Mesenchymal stem cell (in vitro differentiated cells and primary cell): Measurements from ENCODE around the gene AGGF1.
"Not testable (repeated sequence)": the region's sequence is repeated elsewhere in the genome, so short reads cannot be mapped to it uniquely, and the experiment has no call there.

ENCODE experiments used
- DNase-seq: peaks from one replicate; pipeline ENCODE4 v3.0.0-alpha.2; 2013
- H2AFZ ChIP-seq: one replicate; pipeline ENCODE4 v1.6.1; 2013; ENCODE audit warnings: low read depth, mild to moderate bottlenecking, control low read depth, inconsistent platforms, low read length, moderate library complexity
- H2AK5ac ChIP-seq: 2 replicates; pipeline ENCODE4 v1.6.1; 2013; ENCODE audit warnings: low read length, moderate library complexity, mild to moderate bottlenecking, inconsistent platforms; ENCODE audit not compliant: severe bottlenecking
- H2BK120ac ChIP-seq: one replicate; pipeline ENCODE4 v1.6.1; 2013; ENCODE audit warnings: low read depth, mild to moderate bottlenecking, inconsistent platforms, low read length, moderate library complexity
- H2BK12ac ChIP-seq, 2 experiments: one replicate each; pipeline ENCODE4 v1.6.1; 2013; ENCODE audit warnings: inconsistent platforms in 2 of 2, low read length in 2 of 2, mild to moderate bottlenecking in 2 of 2, moderate library complexity in 2 of 2, control low read depth in 1 of 2
- H2BK15ac ChIP-seq: one replicate; pipeline ENCODE4 v1.6.1; 2013; ENCODE audit warnings: mild to moderate bottlenecking, low read depth, inconsistent platforms; ENCODE audit not compliant: poor library complexity, severe bottlenecking
- H2BK5ac ChIP-seq: 2 replicates; pipeline ENCODE4 v1.6.1; 2013; ENCODE audit warnings: low read depth, mild to moderate bottlenecking, low read length, control low read depth, inconsistent platforms; ENCODE audit not compliant: poor library complexity, severe bottlenecking
- H3K14ac ChIP-seq, 2 experiments: one replicate each; pipeline ENCODE4 v1.6.1; 2013; ENCODE audit warnings: inconsistent platforms in 2 of 2, low read length in 2 of 2, control low read depth in 1 of 2, mild to moderate bottlenecking in 1 of 2, moderate library complexity in 1 of 2
- H3K18ac ChIP-seq, 2 experiments: one replicate each; pipeline ENCODE4 v1.6.1; 2013; ENCODE audit warnings: inconsistent platforms in 2 of 2, low read length in 2 of 2, control low read depth in 1 of 2, low read depth in 1 of 2, mild to moderate bottlenecking in 1 of 2
- H3K23ac ChIP-seq, 2 experiments: one replicate each; pipeline ENCODE4 v1.6.1; 2013; ENCODE audit warnings: inconsistent platforms in 2 of 2, low read length in 2 of 2, mild to moderate bottlenecking in 2 of 2, moderate library complexity in 2 of 2, control low read depth in 1 of 2
- H3K27ac ChIP-seq: 2 replicates; pipeline ENCODE4 v1.5.1; 2013; ENCODE audit warnings: mild to moderate bottlenecking, moderate library complexity, low read length, control low read depth, inconsistent platforms; ENCODE audit not compliant: poor library complexity, severe bottlenecking
- H3K27me3 ChIP-seq, 2 experiments: 2 replicates each; pipeline versions ENCODE4 v1.6.1 to v1.7.0; 2013; ENCODE audit warnings: low read length in 2 of 2, mild to moderate bottlenecking in 2 of 2, moderate library complexity in 2 of 2, control low read depth in 1 of 2, inconsistent platforms in 1 of 2; ENCODE audit not compliant: control insufficient read depth in 1 of 2, insufficient read depth in 1 of 2
- H3K36me3 ChIP-seq, 2 experiments: 2 replicates each; pipeline versions ENCODE4 v1.6.1 to v1.7.0; 2013; ENCODE audit warnings: low read length in 2 of 2, control low read depth in 1 of 2, inconsistent platforms in 1 of 2, low read depth in 1 of 2, mild to moderate bottlenecking in 1 of 2; ENCODE audit not compliant: insufficient read depth in 2 of 2, control insufficient read depth in 1 of 2
- H3K4ac ChIP-seq, 2 experiments: one replicate each; pipeline ENCODE4 v1.6.1; 2013; ENCODE audit warnings: inconsistent platforms in 2 of 2, low read length in 2 of 2, mild to moderate bottlenecking in 2 of 2, moderate library complexity in 2 of 2, control low read depth in 1 of 2, low read depth in 1 of 2
- H3K4me1 ChIP-seq: 2 replicates; pipeline ENCODE4 v1.6.1; 2013; ENCODE audit warnings: low read depth, low read length, control low read depth; ENCODE audit not compliant: control insufficient read depth, insufficient read depth
- H3K4me2 ChIP-seq: 2 replicates; pipeline ENCODE4 v1.6.1; 2013; ENCODE audit warnings: low read length, mild to moderate bottlenecking, inconsistent platforms; ENCODE audit not compliant: poor library complexity, severe bottlenecking
- H3K4me3 ChIP-seq, 2 experiments: 2 replicates each; pipeline versions ENCODE4 v1.5.1 to v1.7.0; 2013; ENCODE audit warnings: low read length in 2 of 2, mild to moderate bottlenecking in 2 of 2, control low read depth in 1 of 2, low read depth in 1 of 2; ENCODE audit not compliant: insufficient read depth in 1 of 2
- H3K79me1 ChIP-seq: replicated peaks from 2 replicates; pipeline ENCODE4 v1.6.1; 2013; ENCODE audit warnings: mild to moderate bottlenecking, control low read depth, low read length, inconsistent platforms; ENCODE audit not compliant: poor library complexity, severe bottlenecking
- H3K9ac ChIP-seq: 2 replicates; pipeline ENCODE4 v1.7.0; 2013; ENCODE audit warnings: mild to moderate bottlenecking, low read length, moderate library complexity
- H3K9me3 ChIP-seq: 2 replicates; pipeline ENCODE4 v1.7.0; 2013; ENCODE audit warnings: mild to moderate bottlenecking, low read length; ENCODE audit not compliant: control insufficient read depth
- H4K8ac ChIP-seq: one replicate; pipeline ENCODE4 v1.6.1; 2013; ENCODE audit warnings: inconsistent platforms, mild to moderate bottlenecking, low read length, moderate library complexity
- H4K91ac ChIP-seq: one replicate; pipeline ENCODE4 v1.6.1; 2013; ENCODE audit warnings: mild to moderate bottlenecking, low read length, inconsistent platforms
- WGBS: methylation state at CpG from one replicate; pipeline ENCODE4 v1.1.7; 2013; ENCODE audit warnings: mixed read lengths; 5-methylcytosine and 5-hydroxymethylcytosine counted together
- small RNA-seq: library from polyadenylated mRNA; stranded (forward); fragments of <200 nt; extraction: miRNeasy Mini kit (QIAGEN cat#:217004); gene quantifications from one replicate; pipeline ENCODE3, GENCODE V24; 2013; ENCODE audit warnings: low read depth

Gene AGGF1

DNA sequence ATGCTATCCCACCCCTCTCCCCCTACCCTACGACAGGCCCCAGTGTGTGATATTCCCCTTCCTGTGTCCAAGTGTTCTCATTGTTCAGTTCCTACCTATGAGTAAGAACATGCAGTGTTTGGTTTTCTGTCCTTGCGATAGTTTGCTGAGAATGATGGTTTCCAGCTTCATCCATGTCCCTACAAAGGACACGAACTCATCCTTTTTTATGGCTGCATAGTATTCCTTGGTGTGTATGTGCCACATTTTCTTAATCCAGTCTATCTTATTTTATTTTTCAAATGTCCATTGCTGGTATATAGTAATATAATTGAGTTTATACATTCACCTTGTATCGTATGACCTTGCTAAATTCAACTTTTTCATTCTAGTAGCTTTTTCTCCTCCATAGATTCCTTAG lies 76.8 kb downstream of the AGGF1 start:
- not testable (repeated sequence) for H3K9me3 ChIP-seq, DNase-seq, H3K4me1 ChIP-seq, H2AK5ac ChIP-seq, H2BK120ac ChIP-seq, H3K14ac ChIP-seq, H2BK15ac ChIP-seq, H3K4ac ChIP-seq, H3K4me3 ChIP-seq, H3K9ac ChIP-seq, H3K23ac ChIP-seq, H2BK12ac ChIP-seq, H3K27ac ChIP-seq, H3K79me1 ChIP-seq, H3K36me3 ChIP-seq, H3K4me2 ChIP-seq, H4K8ac ChIP-seq, H2AFZ ChIP-seq, H3K18ac ChIP-seq, H2BK5ac ChIP-seq, H3K27me3 ChIP-seq, H4K91ac ChIP-seq
- WGBS = no CpG with 5 or more reads among the region's 4 CpGs

Small RNA genes within 50 kb of the gene (small RNA-seq; reads per million reads assigned to genes)
- 7.8 reads per million, percentile 72 among the genes with 10 or more reads in this experiment for gene SNORA47
